Lung (tissue), 12 donors: Measurements from ENCODE around the gene REEP1. TPM values are rescaled to one million over a fixed set of nuclear protein-coding genes. Genes with fewer than 3 reads are reported as not detected.
A peak's percentile ranks its signal among the peaks of the same experiment; 100 is the strongest.

ENCODE experiments used
- ATAC-seq: fragments of 200-7000 bp; cut with Tn5 transposase; one replicate; pipeline ENCODE4 v1.9.1; 2020; ENCODE audit warnings: moderate number of reproducible peaks; ENCODE audit not compliant: insufficient read depth, low FRiP score
- DNase-seq, 3 donors: peaks; one replicate each; pipeline ENCODE4 v3.0.0-alpha.2; 2013 to 2017
- H3K27ac ChIP-seq, 2 donors: one replicate each; pipeline ENCODE4 v1.5.1; 2013; ENCODE audit warnings: mild to moderate bottlenecking in 2 of 2, moderate library complexity in 2 of 2, control low read depth in 1 of 2, inconsistent platforms in 1 of 2, low read depth in 1 of 2, low read length in 1 of 2
- H3K27me3 ChIP-seq, 3 donors: one replicate each; pipeline ENCODE4 v1.5.1; 2013; ENCODE audit warnings: low read length in 2 of 3; ENCODE audit not compliant: control insufficient read depth in 3 of 3, insufficient read depth in 3 of 3
- H3K36me3 ChIP-seq, 4 donors: one replicate each; pipeline ENCODE4 v1.5.1; 2013; ENCODE audit warnings: low read length in 4 of 4, mild to moderate bottlenecking in 1 of 4, moderate library complexity in 1 of 4; ENCODE audit not compliant: control insufficient read depth in 4 of 4, insufficient read depth in 4 of 4
- H3K4me1 ChIP-seq, 5 donors: one replicate each; pipeline ENCODE4 v1.5.1; 2013; ENCODE audit warnings: low read length in 5 of 5, mild to moderate bottlenecking in 2 of 5, moderate library complexity in 1 of 5; ENCODE audit not compliant: control insufficient read depth in 5 of 5, insufficient read depth in 5 of 5
- H3K4me3 ChIP-seq: one replicate; pipeline ENCODE4 v1.5.1; 2013; ENCODE audit warnings: mild to moderate bottlenecking, control low read depth, moderate library complexity
- H3K9ac ChIP-seq, 2 donors: one replicate each; pipeline ENCODE4 v1.5.1; 2013; ENCODE audit warnings: low read length in 2 of 2, control low read depth in 1 of 2; ENCODE audit not compliant: insufficient read depth in 1 of 2
- H3K9me3 ChIP-seq, 4 donors: one replicate each; pipeline ENCODE4 v1.5.1; 2013; ENCODE audit warnings: low read length in 3 of 4, mild to moderate bottlenecking in 1 of 4, moderate library complexity in 1 of 4; ENCODE audit not compliant: control insufficient read depth in 4 of 4, insufficient read depth in 3 of 4
- CTCF ChIP-seq: IDR thresholded peaks from 2 replicates; pipeline ENCODE4 v1.5.1; 2012; ENCODE audit warnings: mild to moderate bottlenecking; ENCODE audit errors: control extremely low read depth, extremely low read depth
- WGBS, 2 donors: extraction: QIAGEN DNeasy Blood & Tissue Kit; methylation state at CpG; one replicate each; pipeline ENCODE4 v1.1.7; 2013; 5-methylcytosine and 5-hydroxymethylcytosine counted together
- polyA plus RNA-seq, 2 donors: library from polyadenylated mRNA; stranded (reverse); fragments of 200-250 nt; gene quantifications; one replicate each; pipeline ENCODE4 v1.2.1, GENCODE V29; 2013
- total RNA-seq, 2 donors: library from RNA; depleted of rRNA in 1 of 2; stranded (reverse); fragments of >200 nt in 1 of 2; gene quantifications; one replicate each; pipeline ENCODE4 v1.2.1, GENCODE V29; 2014 to 2021
- donor health status: control.
- donor health status: control.
- donor health status: Bipolar disorder and iron deficiency.
- donor health status: healthy.
- donor health status: DM: yes; HTN: yes; CAD: no.

REEP1 gene
- total and polyA plus RNA-seq, 4 donors = 2.4 to 19.7 (median 5.4) TPM

GRCh38 chr2:86254576-86255538, 82.6 kb downstream of the REEP1 start:
- TF ChIP-seq CTCF = no peak
- peak; percentile 27 for ATAC-seq
- peak in 2 of 3 donors; percentile 32 to 44 for DNase-seq

DNA sequence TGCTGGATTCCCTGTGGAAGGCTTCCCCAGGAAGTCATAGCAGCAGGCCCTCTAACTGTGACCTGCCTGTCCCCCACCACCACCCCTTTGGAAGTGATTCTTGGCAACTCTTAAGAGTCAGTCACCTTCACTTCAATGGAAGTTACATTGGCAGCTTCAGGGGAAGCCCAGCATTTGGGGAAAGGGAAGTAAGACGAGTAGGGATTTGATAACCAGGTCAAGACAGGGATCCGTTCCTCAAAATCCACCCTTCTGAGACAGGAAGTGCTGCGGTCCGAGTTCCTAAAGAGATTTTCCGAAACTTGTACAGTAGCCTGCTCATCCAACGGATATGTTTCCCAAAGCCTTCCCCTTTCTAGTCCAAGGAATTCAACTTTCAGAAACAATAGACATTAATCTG, 84.0 kb downstream of the REEP1 start:
- Histone ChIP-seq H3K4me1 (peaks cover 0 to 14% (median 4%) of the 10 kb centered on the region in 5 donors), H3K27ac (no peak overlapping the region), H3K9me3 (no peaks in the 10 kb centered on the region)

More at GRCh38 chr2:86254576-86255538, 82.6 kb downstream of the REEP1 start:
- Histone ChIP-seq H3K27me3 (no peaks in the 10 kb centered on the region), H3K9me3 (no peaks in the 10 kb centered on the region), H3K27ac (no peak overlapping the region), H3K9ac (no peak overlapping the region), H3K36me3 (no peaks in the 10 kb centered on the region), H3K4me1 (peaks cover 0 to 8% (median 4%) of the 10 kb centered on the region in 5 donors), H3K4me3 (no peak overlapping the region)
- WGBS, 2 donors = 48 to 72% methylated on average over 8 of the region's 8 CpGs

DNA sequence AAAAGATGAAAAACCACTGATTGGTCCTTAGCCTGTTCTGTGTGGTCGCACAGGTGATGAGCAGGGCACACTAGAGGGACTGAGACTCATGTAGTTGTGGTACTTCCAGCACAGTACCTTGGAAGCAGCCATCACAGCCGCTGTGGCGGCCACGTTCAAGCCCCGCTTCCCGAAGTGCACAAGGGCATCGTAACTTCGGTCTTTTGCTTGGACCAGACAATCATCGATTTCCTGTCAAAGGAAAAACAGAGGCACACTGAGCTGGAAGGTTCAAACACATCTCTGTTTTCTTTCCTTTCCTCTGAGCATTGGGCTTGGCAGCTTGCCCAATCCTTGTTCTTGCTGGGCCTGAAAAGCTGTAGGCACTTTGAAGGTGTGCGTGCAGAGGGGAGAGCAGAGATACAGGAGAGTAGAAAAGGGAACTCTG, 85.6 kb downstream of the REEP1 start:
- Histone ChIP-seq H3K27ac (no peak overlapping the region), H3K4me1 (peaks cover 0 to 14% (median 4%) of the 10 kb centered on the region in 5 donors), H3K36me3 (no peaks in the 10 kb centered on the region), H3K9ac (no peak overlapping the region), H3K27me3 (no peaks in the 10 kb centered on the region), H3K9me3 (no peaks in the 10 kb centered on the region), H3K4me3 (no peak overlapping the region)
- 66 to 70% methylated on average over 10 of the region's 10 CpGs for WGBS, 2 donors
- ATAC-seq (no peak), DNase-seq (peak in 1 of 3 donors; percentile 38)
- TF ChIP-seq CTCF = no peak

More for the DNA sequence above, 84.0 kb downstream of the REEP1 start:
- Histone ChIP-seq H3K27me3 (no peaks in the 10 kb centered on the region), H3K4me3 (no peak overlapping the region), H3K9ac (no peak overlapping the region), H3K36me3 (no peaks in the 10 kb centered on the region)
- WGBS, 2 donors = 69 to 77% methylated on average over 6 of the region's 6 CpGs
- DNase-seq (no peak), ATAC-seq (no peak)
- no peak for TF ChIP-seq CTCF
